ENCODE results near the gene INAFM2. TPM values are rescaled to one million over a fixed set of nuclear protein-coding genes. Genes with fewer than 3 reads are reported as not detected.

The INAFM2 gene
- polyA plus RNA-seq, 1 experiment = 7.3 TPM

- H3K36me3 ChIP-seq (ENCODE audit: control insufficient read depth, insufficient read depth, low read length) = peaks cover 18% of the 10 kb centered on the region
These were observed 11.7 kb downstream of the INAFM2 start for GRCh38 chr15:40334941-40335795.

GRCh38 chr15:40335938-40336743 lies 12.6 kb downstream of the INAFM2 start:
- no peak for DNase-seq (ENCODE audit: low read depth)
- H3K4me3 ChIP-seq (ENCODE audit: low read depth, low read length) = no peak overlapping the region
- peaks cover 18% of the 10 kb centered on the region for H3K36me3 ChIP-seq (ENCODE audit: control insufficient read depth, insufficient read depth, low read length)
- H3K27me3 ChIP-seq (ENCODE audit: control insufficient read depth, insufficient read depth, low read length) = no peaks in the 10 kb centered on the region
- CTCF ChIA-PET = interaction anchor here (1.5 to 11.8 kb wide), 7 partner anchors 9 to 62 kb away, joined by 3 to 124 read pairs (median 58); partner anchors contain the start of genes DISP2, INAFM2 and PHGR1
- TF ChIP-seq, protein P1, sequence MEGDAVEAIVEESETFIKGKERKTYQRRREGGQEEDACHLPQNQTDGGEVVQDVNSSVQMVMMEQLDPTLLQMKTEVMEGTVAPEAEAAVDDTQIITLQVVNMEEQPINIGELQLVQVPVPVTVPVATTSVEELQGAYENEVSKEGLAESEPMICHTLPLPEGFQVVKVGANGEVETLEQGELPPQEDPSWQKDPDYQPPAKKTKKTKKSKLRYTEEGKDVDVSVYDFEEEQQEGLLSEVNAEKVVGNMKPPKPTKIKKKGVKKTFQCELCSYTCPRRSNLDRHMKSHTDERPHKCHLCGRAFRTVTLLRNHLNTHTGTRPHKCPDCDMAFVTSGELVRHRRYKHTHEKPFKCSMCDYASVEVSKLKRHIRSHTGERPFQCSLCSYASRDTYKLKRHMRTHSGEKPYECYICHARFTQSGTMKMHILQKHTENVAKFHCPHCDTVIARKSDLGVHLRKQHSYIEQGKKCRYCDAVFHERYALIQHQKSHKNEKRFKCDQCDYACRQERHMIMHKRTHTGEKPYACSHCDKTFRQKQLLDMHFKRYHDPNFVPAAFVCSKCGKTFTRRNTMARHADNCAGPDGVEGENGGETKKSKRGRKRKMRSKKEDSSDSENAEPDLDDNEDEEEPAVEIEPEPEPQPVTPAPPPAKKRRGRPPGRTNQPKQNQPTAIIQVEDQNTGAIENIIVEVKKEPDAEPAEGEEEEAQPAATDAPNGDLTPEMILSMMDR (IDR thresholded peaks at IDR 0.05; ENCODE audit: insufficient read depth, low read depth, low read length) = no peak
- POLR2A ChIA-PET = no interaction called here

More at GRCh38 chr15:40334941-40335795, 11.7 kb downstream of the INAFM2 start:
- Histone ChIP-seq H3K4me3 (ENCODE audit: low read depth, low read length) (no peak overlapping the region), H3K27me3 (ENCODE audit: control insufficient read depth, insufficient read depth, low read length) (no peaks in the 10 kb centered on the region)
- TF ChIP-seq, protein P1 (IDR thresholded peaks at IDR 0.05; ENCODE audit: insufficient read depth, low read depth, low read length) = no peak
- DNase-seq (ENCODE audit: low read depth) = no peak
- POLR2A ChIA-PET = no interaction called here
- CTCF ChIA-PET = interaction anchor here (1.2 to 5.9 kb wide), 6 partner anchors 8 to 61 kb away, joined by 3 to 108 read pairs (median 8); no protein-coding TSS in a partner anchor

GRCh38 chr15:40336744-40337122 lies 13.2 kb downstream of the INAFM2 start:
- Histone ChIP-seq H3K4me3 (ENCODE audit: low read depth, low read length) (no peak overlapping the region), H3K27me3 (ENCODE audit: control insufficient read depth, insufficient read depth, low read length) (no peaks in the 10 kb centered on the region), H3K36me3 (ENCODE audit: control insufficient read depth, insufficient read depth, low read length) (peaks cover 18% of the 10 kb centered on the region)
- POLR2A ChIA-PET = no interaction called here
- TF ChIP-seq, protein P1 (IDR thresholded peaks at IDR 0.05; ENCODE audit: insufficient read depth, low read depth, low read length) = no peak
- CTCF ChIA-PET = interaction anchor here (1.5 to 11.8 kb wide), 9 partner anchors 9 to 84 kb away, joined by 3 to 124 read pairs (median 32); partner anchors contain the start of genes DISP2, INAFM2 and PHGR1
- no peak for DNase-seq (ENCODE audit: low read depth)

GRCh38 chr15:40337597-40337996 lies 14.1 kb downstream of the INAFM2 start:
- Histone ChIP-seq H3K27me3 (ENCODE audit: control insufficient read depth, insufficient read depth, low read length) (no peaks in the 10 kb centered on the region), H3K36me3 (ENCODE audit: control insufficient read depth, insufficient read depth, low read length) (peaks cover 18% of the 10 kb centered on the region), H3K4me3 (ENCODE audit: low read depth, low read length) (no peak overlapping the region)
- ChIA-PET POLR2A (interaction anchor here (1.0 kb wide), 1 partner anchor 14 kb away, joined by 3 read pairs; the partner anchor contains the start of gene INAFM2), CTCF (interaction anchor here (0.8 to 11.8 kb wide), 18 partner anchors 9 to 120 kb away, joined by 3 to 124 read pairs (median 9); partner anchors contain the start of genes ANKRD63, DISP2, INAFM2 and PHGR1)
- TF ChIP-seq, protein P1 (IDR thresholded peaks at IDR 0.05; ENCODE audit: insufficient read depth, low read depth, low read length) = no peak
- DNase-seq (ENCODE audit: low read depth) = no peak
